ENCODE measurements around the gene RAX.

Gene RAX

GRCh38 chr18:59265246-59265973 lies 7.8 kb downstream of the RAX start:
- Histone ChIP-seq H3K9me3 (ENCODE audit: insufficient read depth, low read depth, low read length) (peaks cover 9% of the 10 kb centered on the region), H2AK5ac (ENCODE audit: low read length) (no peak overlapping the region), H3K4ac (ENCODE audit: low read depth, low read length) (no peak overlapping the region), H3K9ac (ENCODE audit: low read length) (no peak overlapping the region), H3K14ac (ENCODE audit: low read length) (no peak overlapping the region), H4K91ac (ENCODE audit: low read depth, low read length) (no peak overlapping the region), H2BK12ac (ENCODE audit: low read length) (no peak overlapping the region), H3K4me1 (ENCODE audit: control insufficient read depth in 1 of 2, insufficient read depth in 2 of 2, low read length in 2 of 2) (peaks cover 9 to 14% of the 10 kb centered on the region in 2 experiments), H3K18ac (ENCODE audit: low read length) (no peak overlapping the region), H4K12ac (ENCODE audit: low read depth, low read length) (no peak overlapping the region), H3K27me3 (ENCODE audit: insufficient read depth, low read length) (peaks cover 74% of the 10 kb centered on the region), H3K4me2 (ENCODE audit: low read length) (peak overlapping the region; percentile 37), H3K79me2 (ENCODE audit: control insufficient read depth, insufficient read depth, low read length, poor library complexity) (no peaks in the 10 kb centered on the region), H3K23ac (ENCODE audit: low read length) (no peak overlapping the region), H4K8ac (ENCODE audit: low read depth, low read length) (no peak overlapping the region), H3K79me1 (ENCODE audit: low read length) (no peaks in the 10 kb centered on the region), H3K36me3 (ENCODE audit: control insufficient read depth in 1 of 2, insufficient read depth in 2 of 2, low read length in 2 of 2) (no peaks in the 10 kb centered on the region), H2BK120ac (ENCODE audit: insufficient read depth, low read length, poor library complexity) (no peak overlapping the region), H3K4me3 (ENCODE audit: low read depth, low read length) (no peak overlapping the region), H3K27ac (ENCODE audit: low read depth, low read length) (no peak overlapping the region), H2BK5ac (ENCODE audit: low read depth, low read length, poor library complexity) (no peak overlapping the region), H2AFZ (ENCODE audit: insufficient read depth, low read length, poor library complexity) (peak overlapping the region; percentile 39)
- no peak for DNase-seq
- WGBS (ENCODE audit: extremely low coverage, insufficient coverage, insufficient read length), result no CpG with 5 or more reads among the region's 38 CpGs

DNA sequence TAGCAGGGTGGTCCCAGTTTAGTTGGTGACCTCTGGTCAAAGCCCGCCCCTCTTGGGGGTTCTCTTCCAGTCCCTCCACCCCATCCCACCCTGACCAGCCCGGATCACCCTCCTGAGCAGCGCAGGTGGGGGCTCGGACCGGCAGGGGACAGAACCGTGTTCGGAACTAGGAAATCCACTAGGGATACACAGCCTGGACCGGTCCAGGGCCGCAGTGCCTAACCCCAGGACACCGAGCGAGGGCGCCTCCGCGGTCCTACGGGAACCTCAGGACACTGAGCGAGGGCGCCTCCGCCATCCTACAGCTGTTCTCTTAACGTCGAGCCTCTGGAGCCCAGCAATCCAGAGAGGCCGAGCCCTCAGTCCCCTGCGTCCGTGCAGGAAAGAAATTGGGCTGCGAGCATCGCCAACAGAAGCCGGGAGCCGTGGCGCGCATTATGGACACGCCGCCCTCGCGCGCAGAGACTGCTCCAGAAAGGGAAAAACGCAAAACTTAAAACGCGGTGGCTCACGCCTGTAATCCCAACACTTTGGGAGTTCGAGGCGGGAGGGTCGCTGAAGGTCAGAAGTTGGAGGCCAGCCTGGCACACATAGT lies 8.5 kb downstream of the RAX start:
- peaks cover 9 to 14% of the 10 kb centered on the region in 2 experiments for H3K4me1 ChIP-seq (ENCODE audit: control insufficient read depth in 1 of 2, insufficient read depth in 2 of 2, low read length in 2 of 2)
- no peak overlapping the region for H3K9ac ChIP-seq (ENCODE audit: low read length)
- no peak overlapping the region for H4K8ac ChIP-seq (ENCODE audit: low read depth, low read length)
- no peak overlapping the region for H3K14ac ChIP-seq (ENCODE audit: low read length)
- no peak overlapping the region for H4K12ac ChIP-seq (ENCODE audit: low read depth, low read length)
- no peak overlapping the region for H3K4me3 ChIP-seq (ENCODE audit: low read depth, low read length)
- peak overlapping the region; percentile 39 for H2AFZ ChIP-seq (ENCODE audit: insufficient read depth, low read length, poor library complexity)
- H3K79me2 ChIP-seq (ENCODE audit: control insufficient read depth, insufficient read depth, low read length, poor library complexity), result no peaks in the 10 kb centered on the region
- H3K27me3 ChIP-seq (ENCODE audit: insufficient read depth, low read length), result peaks cover 70% of the 10 kb centered on the region
- no peak overlapping the region for H2AK5ac ChIP-seq (ENCODE audit: low read length)
- no CpG with 5 or more reads among the region's 41 CpGs for WGBS (ENCODE audit: extremely low coverage, insufficient coverage, insufficient read length)
- H3K9me3 ChIP-seq (ENCODE audit: insufficient read depth, low read depth, low read length), result peaks cover 9% of the 10 kb centered on the region
- H2BK12ac ChIP-seq (ENCODE audit: low read length), result no peak overlapping the region
- no peak overlapping the region for H3K18ac ChIP-seq (ENCODE audit: low read length)
- H3K23ac ChIP-seq (ENCODE audit: low read length), result no peak overlapping the region
- H3K36me3 ChIP-seq (ENCODE audit: control insufficient read depth in 1 of 2, insufficient read depth in 2 of 2, low read length in 2 of 2), result no peaks in the 10 kb centered on the region
- DNase-seq, result no peak
- no peak overlapping the region for H3K27ac ChIP-seq (ENCODE audit: low read depth, low read length)
- no peaks in the 10 kb centered on the region for H3K79me1 ChIP-seq (ENCODE audit: low read length)
- H2BK120ac ChIP-seq (ENCODE audit: insufficient read depth, low read length, poor library complexity), result no peak overlapping the region
- H4K91ac ChIP-seq (ENCODE audit: low read depth, low read length), result no peak overlapping the region
- no peak overlapping the region for H3K4me2 ChIP-seq (ENCODE audit: low read length)
- H2BK5ac ChIP-seq (ENCODE audit: low read depth, low read length, poor library complexity), result no peak overlapping the region
- no peak overlapping the region for H3K4ac ChIP-seq (ENCODE audit: low read depth, low read length)

DNA sequence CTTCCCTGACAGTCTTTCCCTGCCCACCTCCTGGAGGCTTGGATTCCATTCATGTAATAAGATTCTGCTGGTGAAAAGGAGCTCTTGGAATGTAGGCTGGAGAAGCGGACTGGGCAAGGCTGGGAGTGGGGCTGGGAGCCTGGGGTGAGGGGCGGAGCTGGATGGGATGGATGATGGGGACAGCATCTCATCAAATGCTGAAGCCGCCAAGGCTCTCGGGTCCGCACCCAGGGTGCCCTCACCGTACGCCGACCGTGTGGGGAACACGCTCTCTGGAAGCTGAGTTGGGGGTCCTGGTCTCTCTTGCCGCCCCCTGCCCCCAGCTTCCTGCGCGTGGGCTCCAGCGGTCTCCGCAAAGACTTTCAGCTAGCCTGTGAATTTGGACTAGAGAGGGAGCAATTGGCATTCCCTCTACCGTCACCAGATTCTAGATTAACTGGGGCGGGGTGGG lies 9.1 kb downstream of the RAX start:
- Histone ChIP-seq H3K9ac (ENCODE audit: low read length) (no peak overlapping the region), H2BK120ac (ENCODE audit: insufficient read depth, low read length, poor library complexity) (no peak overlapping the region), H4K8ac (ENCODE audit: low read depth, low read length) (no peak overlapping the region), H3K4ac (ENCODE audit: low read depth, low read length) (no peak overlapping the region), H3K4me1 (ENCODE audit: control insufficient read depth in 1 of 2, insufficient read depth in 2 of 2, low read length in 2 of 2) (peaks cover 6 to 11% of the 10 kb centered on the region in 2 experiments), H3K14ac (ENCODE audit: low read length) (no peak overlapping the region), H3K36me3 (ENCODE audit: control insufficient read depth in 1 of 2, insufficient read depth in 2 of 2, low read length in 2 of 2) (no peaks in the 10 kb centered on the region), H3K18ac (ENCODE audit: low read length) (no peak overlapping the region), H2AK5ac (ENCODE audit: low read length) (no peak overlapping the region), H2AFZ (ENCODE audit: insufficient read depth, low read length, poor library complexity) (no peak overlapping the region), H4K12ac (ENCODE audit: low read depth, low read length) (no peak overlapping the region), H4K91ac (ENCODE audit: low read depth, low read length) (no peak overlapping the region), H3K27ac (ENCODE audit: low read depth, low read length) (no peak overlapping the region), H3K79me1 (ENCODE audit: low read length) (no peaks in the 10 kb centered on the region), H3K79me2 (ENCODE audit: control insufficient read depth, insufficient read depth, low read length, poor library complexity) (no peaks in the 10 kb centered on the region), H3K4me3 (ENCODE audit: low read depth, low read length) (no peak overlapping the region), H2BK12ac (ENCODE audit: low read length) (no peak overlapping the region), H3K4me2 (ENCODE audit: low read length) (no peak overlapping the region), H3K23ac (ENCODE audit: low read length) (no peak overlapping the region), H3K9me3 (ENCODE audit: insufficient read depth, low read depth, low read length) (peaks cover 9% of the 10 kb centered on the region), H3K27me3 (ENCODE audit: insufficient read depth, low read length) (peaks cover 64% of the 10 kb centered on the region), H2BK5ac (ENCODE audit: low read depth, low read length, poor library complexity) (no peak overlapping the region)
- no CpG with 5 or more reads among the region's 17 CpGs for WGBS (ENCODE audit: extremely low coverage, insufficient coverage, insufficient read length)
- no peak for DNase-seq

DNA sequence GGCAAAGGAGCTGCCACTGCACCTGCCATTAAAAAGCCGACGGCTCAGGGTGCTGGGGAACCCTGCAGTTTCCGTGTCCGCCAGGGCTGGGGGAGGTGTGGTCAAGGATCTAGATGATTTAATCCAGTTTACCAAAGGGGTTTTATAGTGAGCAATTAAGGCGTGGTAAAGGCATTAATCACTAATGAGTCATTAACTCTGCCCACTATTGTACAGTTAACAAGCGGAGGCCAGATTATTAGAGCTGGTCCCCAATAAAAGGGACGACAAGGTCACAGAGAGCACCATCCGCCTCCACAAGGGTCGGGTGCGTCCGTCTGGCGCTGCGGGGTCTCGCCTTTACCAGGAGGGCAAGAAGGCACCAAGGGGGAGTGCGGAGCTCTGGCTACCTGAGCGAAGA lies 9.6 kb downstream of the RAX start:
- no peak overlapping the region for H3K4me3 ChIP-seq (ENCODE audit: low read depth, low read length)
- no CpG with 5 or more reads among the region's 16 CpGs for WGBS (ENCODE audit: extremely low coverage, insufficient coverage, insufficient read length)
- H3K27me3 ChIP-seq (ENCODE audit: insufficient read depth, low read length), result peaks cover 59% of the 10 kb centered on the region
- no peak overlapping the region for H3K4me2 ChIP-seq (ENCODE audit: low read length)
- no peak overlapping the region for H3K27ac ChIP-seq (ENCODE audit: low read depth, low read length)
- no peaks in the 10 kb centered on the region for H3K36me3 ChIP-seq (ENCODE audit: control insufficient read depth in 1 of 2, insufficient read depth in 2 of 2, low read length in 2 of 2)
- no peaks in the 10 kb centered on the region for H3K79me1 ChIP-seq (ENCODE audit: low read length)
- H2AK5ac ChIP-seq (ENCODE audit: low read length), result no peak overlapping the region
- H4K12ac ChIP-seq (ENCODE audit: low read depth, low read length), result no peak overlapping the region
- peaks cover 8% of the 10 kb centered on the region for H3K9me3 ChIP-seq (ENCODE audit: insufficient read depth, low read depth, low read length)
- H3K79me2 ChIP-seq (ENCODE audit: control insufficient read depth, insufficient read depth, low read length, poor library complexity), result no peaks in the 10 kb centered on the region
- no peak overlapping the region for H3K23ac ChIP-seq (ENCODE audit: low read length)
- H2AFZ ChIP-seq (ENCODE audit: insufficient read depth, low read length, poor library complexity), result no peak overlapping the region
- H2BK120ac ChIP-seq (ENCODE audit: insufficient read depth, low read length, poor library complexity), result no peak overlapping the region
- no peak overlapping the region for H4K8ac ChIP-seq (ENCODE audit: low read depth, low read length)
- no peak for DNase-seq
- H3K14ac ChIP-seq (ENCODE audit: low read length), result no peak overlapping the region
- H3K4ac ChIP-seq (ENCODE audit: low read depth, low read length), result no peak overlapping the region
- no peak overlapping the region for H2BK5ac ChIP-seq (ENCODE audit: low read depth, low read length, poor library complexity)
- H3K9ac ChIP-seq (ENCODE audit: low read length), result no peak overlapping the region
- no peak overlapping the region for H3K18ac ChIP-seq (ENCODE audit: low read length)
- no peak overlapping the region for H2BK12ac ChIP-seq (ENCODE audit: low read length)
- no peak overlapping the region for H4K91ac ChIP-seq (ENCODE audit: low read depth, low read length)
- H3K4me1 ChIP-seq (ENCODE audit: control insufficient read depth in 1 of 2, insufficient read depth in 2 of 2, low read length in 2 of 2), result peaks cover 3 to 8% of the 10 kb centered on the region in 2 experiments

Measured in trophoblast cell (in vitro differentiated cells and primary cell).